H1 (cell line): ENCODE data around the gene PLXNB2. TPM values are rescaled to one million over a fixed set of nuclear protein-coding genes. Genes with fewer than 3 reads are reported as not detected.

Source experiments
- CTCF ChIA-PET: fragments of 300-600 bp; sonication (Branson Sonifier 250); formaldehyde crosslinking; loops from one replicate; lab custom pipeline; 2021; ENCODE audit not compliant: partially characterized antibody; lab: Charles Lee
- POLR2A ChIA-PET: fragments of 300-600 bp; sonication (Branson Sonifier 250); formaldehyde crosslinking; loops from one replicate; lab custom pipeline; 2021; ENCODE audit warnings: inconsistent platforms; ENCODE audit not compliant: partially characterized antibody; lab: Charles Lee
- DNase-seq, 2 experiments: peaks; one replicate each; pipeline versions ENCODE4 v3.0.0 to v3.0.0-alpha.2; 2010 to 2022; ENCODE audit warnings: low spot score in 2 of 2, low read depth in 1 of 2, mixed read lengths in 1 of 2
- FAIRE-seq: peaks from 2 replicates; lab custom pipeline; 2011; peaks lifted over from hg19 to GRCh38; lab: Jason Lieb, UNC
- H2AFZ ChIP-seq: 2 replicates; pipeline ENCODE4 v1.8.1; 2012; ENCODE audit warnings: low read length, inconsistent platforms
- H2AK5ac ChIP-seq: 2 replicates; pipeline ENCODE4 v1.6.1; 2013; ENCODE audit warnings: low read depth, low read length
- H2BK120ac ChIP-seq: replicated peaks from 2 replicates; pipeline ENCODE3; 2013; ENCODE audit warnings: low read depth, low read length, inconsistent platforms
- H2BK12ac ChIP-seq: 2 replicates; pipeline ENCODE4 v1.6.1; 2013; ENCODE audit warnings: low read depth, low read length
- H2BK15ac ChIP-seq: 2 replicates; pipeline ENCODE4 v1.6.1; 2013; ENCODE audit warnings: low read length
- H2BK20ac ChIP-seq: 2 replicates; pipeline ENCODE4 v1.6.1; 2013; ENCODE audit warnings: low read length
- H2BK5ac ChIP-seq: 2 replicates; pipeline ENCODE4 v1.6.1; 2013; ENCODE audit warnings: low read depth, low read length
- H3K14ac ChIP-seq: 2 replicates; pipeline ENCODE4 v1.6.1; 2013; ENCODE audit warnings: inconsistent platforms; ENCODE audit not compliant: insufficient read length
- H3K18ac ChIP-seq: 2 replicates; pipeline ENCODE4 v1.6.1; 2013; ENCODE audit warnings: low read length; ENCODE audit errors: extremely low read depth
- H3K23ac ChIP-seq: 2 replicates; pipeline ENCODE4 v1.6.1; 2013; ENCODE audit warnings: inconsistent platforms; ENCODE audit not compliant: insufficient read length
- H3K23me2 ChIP-seq: 2 replicates; pipeline ENCODE4 v1.6.1; 2013; ENCODE audit warnings: low read depth, low read length
- H3K27ac ChIP-seq: 2 replicates; pipeline ENCODE4 v1.6.1; 2011; ENCODE audit warnings: low read depth, low read length, inconsistent platforms
- H3K27me3 ChIP-seq, 4 experiments: replicated peaks in 1 of 4; 1 replicate in 1 of 4; 2 replicates in 3 of 4; pipeline versions ENCODE4 v1.6.1 to v1.8.1; 2011 to 2013; ENCODE audit warnings: low read length in 3 of 4, mild to moderate bottlenecking in 3 of 4, inconsistent platforms in 2 of 4, mixed read lengths in 2 of 4, moderate library complexity in 1 of 4; ENCODE audit not compliant: control insufficient read depth in 3 of 4, insufficient read depth in 3 of 4; ENCODE audit errors: extremely low read depth in 1 of 4
- H3K36me3 ChIP-seq, 4 experiments: 2 replicates each; pipeline versions ENCODE4 v1.6.1 to v1.8.1; 2011 to 2013; ENCODE audit warnings: mild to moderate bottlenecking in 4 of 4, low read length in 3 of 4, moderate library complexity in 2 of 4, control low read depth in 1 of 4, inconsistent platforms in 1 of 4; ENCODE audit not compliant: insufficient read depth in 4 of 4, control insufficient read depth in 2 of 4
- H3K4ac ChIP-seq: replicated peaks from 2 replicates; pipeline ENCODE3; 2013; ENCODE audit warnings: low read length, low read depth, mixed read lengths, inconsistent platforms; ENCODE audit not compliant: insufficient read length
- H3K4me1 ChIP-seq, 4 experiments: replicated peaks in 1 of 4; 1 replicate in 1 of 4; 2 replicates in 3 of 4; pipeline versions ENCODE4 v1.6.1 to v1.8.1; 2011 to 2013; ENCODE audit warnings: low read length in 3 of 4, inconsistent platforms in 2 of 4, mixed read lengths in 1 of 4; ENCODE audit not compliant: insufficient read depth in 4 of 4, control insufficient read depth in 3 of 4
- H3K4me2 ChIP-seq, 2 experiments: 2 replicates each; pipeline versions ENCODE4 v1.6.1 to v1.8.1; 2011 to 2013; ENCODE audit warnings: low read depth in 2 of 2, low read length in 2 of 2, control low read depth in 1 of 2, inconsistent platforms in 1 of 2, mild to moderate bottlenecking in 1 of 2; ENCODE audit not compliant: insufficient read depth in 1 of 2
- H3K4me3 ChIP-seq, 4 experiments: fragments of 200-600, 300-600 bp in 1 of 4; sonication (generic), shearing (Covaris generic), sonication (Bioruptor Twin) in 1 of 4; 2 replicates each; pipeline versions ENCODE4 v1.5.1 to v1.8.1; 2011 to 2016; ENCODE audit warnings: low read length in 4 of 4, low read depth in 3 of 4, control low read depth in 2 of 4, inconsistent platforms in 2 of 4, mild to moderate bottlenecking in 2 of 4, mixed read lengths in 1 of 4, moderate library complexity in 1 of 4; ENCODE audit not compliant: insufficient read depth in 2 of 4; ENCODE audit errors: extremely low read depth in 1 of 4
- H3K56ac ChIP-seq: replicated peaks from 2 replicates; pipeline ENCODE3; 2013; ENCODE audit warnings: low read depth, mild to moderate bottlenecking, mixed read lengths, low read length, inconsistent platforms; ENCODE audit not compliant: insufficient read length
- H3K79me1 ChIP-seq: 2 replicates; pipeline ENCODE4 v1.6.1; 2013; ENCODE audit warnings: low read depth, low read length, control low read depth
- H3K79me2 ChIP-seq, 2 experiments: 2 replicates each; pipeline versions ENCODE4 v1.6.1 to v1.8.1; 2012 to 2013; ENCODE audit warnings: low read length in 2 of 2, mild to moderate bottlenecking in 2 of 2, inconsistent platforms in 1 of 2; ENCODE audit not compliant: insufficient read depth in 2 of 2, control insufficient read depth in 1 of 2
- H3K9ac ChIP-seq, 4 experiments: replicated peaks in 1 of 4; 1 replicate in 1 of 4; 2 replicates in 3 of 4; pipeline versions ENCODE4 v1.6.1 to v1.8.1; 2011 to 2013; ENCODE audit warnings: low read depth in 3 of 4, low read length in 3 of 4, control low read depth in 2 of 4, mild to moderate bottlenecking in 2 of 4, moderate library complexity in 2 of 4, inconsistent platforms in 1 of 4; ENCODE audit errors: extremely low read depth in 1 of 4
- H3K9me3 ChIP-seq, 2 experiments: 2 replicates each; pipeline versions ENCODE4 v1.6.1 to v1.8.1; 2012 to 2013; ENCODE audit warnings: mild to moderate bottlenecking in 2 of 2, moderate library complexity in 2 of 2, control low read depth in 1 of 2, inconsistent platforms in 1 of 2, low read depth in 1 of 2, low read length in 1 of 2, mixed read lengths in 1 of 2; ENCODE audit not compliant: insufficient read depth in 2 of 2
- H4K20me1 ChIP-seq, 2 experiments: replicated peaks in 1 of 2; 2 replicates each; pipeline versions ENCODE3 to v1.8.1; 2011 to 2013; ENCODE audit warnings: inconsistent platforms in 2 of 2, low read length in 2 of 2, mild to moderate bottlenecking in 1 of 2; ENCODE audit not compliant: insufficient read depth in 2 of 2, control insufficient read depth in 1 of 2
- H4K5ac ChIP-seq: 2 replicates; pipeline ENCODE4 v1.6.1; 2013; ENCODE audit warnings: low read length, low read depth, mixed read lengths, inconsistent platforms; ENCODE audit not compliant: insufficient read length
- H4K8ac ChIP-seq: 2 replicates; pipeline ENCODE4 v1.8.0; 2013; ENCODE audit warnings: mild to moderate bottlenecking, moderate library complexity, low read length, inconsistent platforms; ENCODE audit not compliant: insufficient read depth; ENCODE audit errors: extremely low read depth
- H4K91ac ChIP-seq: replicated peaks from 2 replicates; pipeline ENCODE3; 2013; ENCODE audit warnings: low read length, mixed read lengths, inconsistent platforms; ENCODE audit not compliant: insufficient read length
- CHD1 ChIP-seq: IDR thresholded peaks from 2 replicates; pipeline ENCODE4 v1.6.1; 2012; ENCODE audit warnings: low read depth, low read length, improper control_type of control experiment
- EZH2 ChIP-seq: fragments of 200-600 bp; sonication (generic); IDR thresholded peaks from 2 replicates; pipeline ENCODE4 v1.7.1; 2012; ENCODE audit warnings: low read depth, mild to moderate bottlenecking, moderate library complexity, low read length, inconsistent platforms; ENCODE audit not compliant: severe bottlenecking
- YY1 ChIP-seq: IDR thresholded peaks from 2 replicates; pipeline ENCODE4 v1.6.1; 2011; ENCODE audit warnings: low read depth, mild to moderate bottlenecking, low read length
- WGBS, 2 experiments: shearing (Covaris generic) in 1 of 2; methylation state at CpG; one replicate each; pipeline versions ENCODE4 v1.1.6 to v1.1.7; 2013 to 2015; ENCODE audit warnings: low lambda C conversion rate in 2 of 2, mixed read lengths in 2 of 2, inconsistent platforms in 1 of 2, low coverage in 1 of 2, missing lambda C conversion rate in 1 of 2; ENCODE audit not compliant: insufficient replicate concordance in 2 of 2, insufficient coverage in 1 of 2, insufficient read length in 1 of 2; ENCODE audit errors: extremely low coverage in 1 of 2, missing lambda C conversion rate in 1 of 2; 5-methylcytosine and 5-hydroxymethylcytosine counted together
- polyA plus RNA-seq, 7 experiments: library from polyadenylated mRNA; depleted of rRNA in 3 of 7; stranded (reverse) in 5 of 7; unstranded in 2 of 7; fragments of >200 nt in 5 of 7; fragments of 200-250 nt in 2 of 7; gene quantifications; 1 replicate in 5 of 7; 2 replicates in 1 of 7; 4 replicates in 1 of 7; pipeline versions ENCODE4 v1.2.1 to v1.2.3, GENCODE V29; 2011 to 2013; ENCODE audit warnings: missing spikeins in 2 of 7, mixed read lengths in 2 of 7
- total RNA-seq: library from RNA; stranded (reverse); fragmentation: NEBNext Ultra II Directional; extraction: Animal tissue kit (Norgen Biotek cat#: 25700); gene quantifications from 2 replicates; pipeline ENCODE4 v1.2.1, GENCODE V29; 2021

The PLXNB2 gene
- total and polyA plus RNA-seq, 2 of the 8 experiments (the other 6 are each of a cell fraction or from before 2014, with no cell fraction given), result 58.3 to 92.8 TPM

DNA sequence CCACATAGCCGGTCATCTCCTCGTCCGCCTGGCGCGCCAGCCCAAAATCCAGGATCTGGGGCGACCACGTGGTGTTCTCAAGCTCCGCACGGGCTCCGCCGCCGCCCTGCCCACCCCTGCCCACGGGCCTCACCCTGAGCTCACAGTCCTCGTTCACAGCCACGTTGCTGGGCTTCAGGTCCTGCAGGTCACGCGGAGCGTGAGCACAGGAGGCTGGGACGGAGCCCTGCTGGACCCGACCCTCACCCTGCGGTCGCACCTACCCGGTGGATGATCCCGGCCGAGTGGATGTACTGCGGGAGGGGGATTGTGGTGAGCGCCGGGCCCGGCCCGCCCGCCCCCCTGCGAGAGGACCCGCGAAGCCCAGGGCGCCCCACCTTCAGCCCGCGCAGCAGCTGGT, 40.5 kb downstream of the PLXNB2 start:
- Histone ChIP-seq H3K4me1 (peaks cover 2 to 18% (median 13%) of the 10 kb centered on the region in 4 experiments; a peak in 6 of 7 replicates), H2BK120ac (no peak overlapping the region), H3K4me2 (peak overlapping the region; percentile 28 to 52; a peak in 2 of 4 replicates), H3K79me2 (no peaks in the 10 kb centered on the region), H4K20me1 (no peaks in the 10 kb centered on the region), H4K8ac (no peak overlapping the region), H2BK5ac (no peak overlapping the region), H3K23ac (no peak overlapping the region), H4K91ac (no peak overlapping the region), H2BK12ac (no peak overlapping the region), H3K79me1 (no peaks in the 10 kb centered on the region), H3K9me3 (peaks cover 0 to 10% of the 10 kb centered on the region in 2 experiments; a peak in 1 of 4 replicates), H2AK5ac (no peak overlapping the region), H3K4me3 (peak overlapping the region in 1 of 4 experiments; percentile 51; a peak in 1 of 8 replicates), H3K56ac (no peak overlapping the region), H3K27me3 (peaks cover 24 to 57% (median 46%) of the 10 kb centered on the region in 4 experiments; a peak in 6 of 7 replicates), H2AFZ (no peak overlapping the region), H3K18ac (no peak overlapping the region), H4K5ac (no peak overlapping the region), H3K14ac (no peak overlapping the region), H3K36me3 (no peaks in the 10 kb centered on the region), H2BK15ac (no peak overlapping the region), H3K23me2 (peaks cover 11% of the 10 kb centered on the region; the same call in 1 of the 2 replicates), H3K27ac (no peak overlapping the region), H3K9ac (no peak overlapping the region), H2BK20ac (no peak overlapping the region), H3K4ac (no peak overlapping the region)
- POLR2A ChIA-PET, result interaction anchor here (1.9 kb wide), 1 partner anchor 16 kb away, joined by 4 read pairs; the partner anchor contains the start of gene HDAC10
- TF ChIP-seq CHD1 (no peak), YY1 (no peak), EZH2 (no peak)
- CTCF ChIA-PET, result interaction anchor here (0.5 to 4.7 kb wide), 8 partner anchors 10 to 86 kb away, joined by 3 to 30 read pairs (median 4); partner anchors contain the start of gene HDAC10
- DNase-seq, result no peak
- WGBS, 2 experiments, result 79% methylated on average over 25 of the region's 37 CpGs; no CpG with 5 or more reads in 1 of the 2 experiments
- FAIRE-seq, result no peak
